ENCODE measurements around the gene PLCG2.
"Not testable (repeated sequence)": the region's sequence is repeated elsewhere in the genome, so short reads cannot be mapped to it uniquely, and the experiment has no call there.

PLCG2 gene

DNA sequence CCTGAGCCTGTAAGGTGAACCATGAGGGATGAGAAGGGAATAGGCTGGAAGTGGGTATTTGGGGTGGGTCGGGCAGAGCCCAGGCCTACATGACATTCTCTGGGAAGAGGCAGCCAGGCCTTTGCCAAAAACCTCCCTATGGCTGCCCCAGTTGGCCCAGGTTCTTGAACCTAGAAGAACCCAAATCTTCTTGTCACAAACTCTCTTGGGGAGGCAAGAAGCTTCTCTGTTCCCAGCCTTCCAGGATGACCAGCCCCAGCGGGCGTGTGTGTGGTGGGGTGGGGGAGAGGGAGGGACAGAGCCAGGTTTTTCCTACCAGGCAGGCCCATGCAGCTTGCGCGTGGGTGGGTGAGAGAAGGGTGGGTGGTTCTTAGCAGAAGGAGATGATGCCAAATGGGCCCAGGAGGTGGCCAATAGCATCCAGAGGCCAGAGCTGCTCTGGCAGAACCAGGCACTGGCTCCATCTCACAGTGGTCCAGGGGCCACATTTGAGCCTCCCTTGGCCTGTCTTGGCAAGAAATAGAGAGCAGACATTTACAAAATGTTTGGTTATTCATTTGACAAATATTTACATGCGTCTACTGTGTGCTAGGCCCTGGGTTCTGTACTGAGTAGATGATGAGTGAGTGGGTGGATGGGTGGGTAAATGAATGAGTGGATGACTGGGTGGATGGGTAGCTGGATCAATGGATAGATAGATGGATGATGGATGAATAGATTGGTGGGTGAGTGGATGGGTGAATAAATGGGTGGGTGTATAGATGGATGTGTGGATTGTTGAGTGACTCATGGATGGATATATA, 44.3 kb upstream of the PLCG2 start:
- TF ChIP-seq, protein P1, sequence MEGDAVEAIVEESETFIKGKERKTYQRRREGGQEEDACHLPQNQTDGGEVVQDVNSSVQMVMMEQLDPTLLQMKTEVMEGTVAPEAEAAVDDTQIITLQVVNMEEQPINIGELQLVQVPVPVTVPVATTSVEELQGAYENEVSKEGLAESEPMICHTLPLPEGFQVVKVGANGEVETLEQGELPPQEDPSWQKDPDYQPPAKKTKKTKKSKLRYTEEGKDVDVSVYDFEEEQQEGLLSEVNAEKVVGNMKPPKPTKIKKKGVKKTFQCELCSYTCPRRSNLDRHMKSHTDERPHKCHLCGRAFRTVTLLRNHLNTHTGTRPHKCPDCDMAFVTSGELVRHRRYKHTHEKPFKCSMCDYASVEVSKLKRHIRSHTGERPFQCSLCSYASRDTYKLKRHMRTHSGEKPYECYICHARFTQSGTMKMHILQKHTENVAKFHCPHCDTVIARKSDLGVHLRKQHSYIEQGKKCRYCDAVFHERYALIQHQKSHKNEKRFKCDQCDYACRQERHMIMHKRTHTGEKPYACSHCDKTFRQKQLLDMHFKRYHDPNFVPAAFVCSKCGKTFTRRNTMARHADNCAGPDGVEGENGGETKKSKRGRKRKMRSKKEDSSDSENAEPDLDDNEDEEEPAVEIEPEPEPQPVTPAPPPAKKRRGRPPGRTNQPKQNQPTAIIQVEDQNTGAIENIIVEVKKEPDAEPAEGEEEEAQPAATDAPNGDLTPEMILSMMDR (IDR thresholded peaks at IDR 0.05; ENCODE audit: extremely low read depth, missing control alignments), result no peak
- no peak for DNase-seq (ENCODE audit: low spot score)

DNA sequence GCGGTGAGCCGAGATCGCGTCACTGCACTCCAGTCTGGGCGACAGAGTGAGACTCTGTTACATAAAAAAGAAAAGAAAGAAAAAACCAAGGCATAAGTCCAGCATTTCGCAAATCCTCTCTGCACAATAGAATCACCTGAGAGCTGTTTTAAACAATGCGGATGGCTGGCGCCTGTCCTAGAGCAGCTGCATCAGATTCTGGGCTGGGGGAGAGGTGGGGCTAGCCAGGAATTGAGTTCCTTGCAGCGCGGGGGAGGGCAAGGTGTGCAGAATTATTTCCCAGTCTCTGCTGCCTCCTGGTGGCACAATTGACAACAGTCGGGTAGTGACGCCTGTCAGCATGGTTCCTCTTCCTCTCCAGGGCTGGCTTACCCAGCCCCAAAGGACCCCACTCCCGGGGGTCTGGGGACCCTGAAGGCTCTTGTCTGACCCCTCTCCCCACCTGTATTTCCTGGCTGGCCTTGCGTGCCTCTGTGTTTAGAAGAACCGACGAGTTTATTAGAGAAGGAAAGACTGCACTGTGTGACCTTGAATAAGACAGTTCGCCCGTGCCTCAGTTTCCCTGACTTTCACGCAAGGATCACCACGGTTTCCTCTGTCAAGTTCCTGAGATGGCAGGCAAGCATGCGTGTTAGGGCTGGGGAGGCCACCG, 41.1 kb upstream of the PLCG2 start:
- DNase-seq (ENCODE audit: low spot score), result peak; percentile 84
- TF ChIP-seq, protein P1 (IDR thresholded peaks at IDR 0.05; ENCODE audit: extremely low read depth, missing control alignments), result peak; percentile 82

DNA sequence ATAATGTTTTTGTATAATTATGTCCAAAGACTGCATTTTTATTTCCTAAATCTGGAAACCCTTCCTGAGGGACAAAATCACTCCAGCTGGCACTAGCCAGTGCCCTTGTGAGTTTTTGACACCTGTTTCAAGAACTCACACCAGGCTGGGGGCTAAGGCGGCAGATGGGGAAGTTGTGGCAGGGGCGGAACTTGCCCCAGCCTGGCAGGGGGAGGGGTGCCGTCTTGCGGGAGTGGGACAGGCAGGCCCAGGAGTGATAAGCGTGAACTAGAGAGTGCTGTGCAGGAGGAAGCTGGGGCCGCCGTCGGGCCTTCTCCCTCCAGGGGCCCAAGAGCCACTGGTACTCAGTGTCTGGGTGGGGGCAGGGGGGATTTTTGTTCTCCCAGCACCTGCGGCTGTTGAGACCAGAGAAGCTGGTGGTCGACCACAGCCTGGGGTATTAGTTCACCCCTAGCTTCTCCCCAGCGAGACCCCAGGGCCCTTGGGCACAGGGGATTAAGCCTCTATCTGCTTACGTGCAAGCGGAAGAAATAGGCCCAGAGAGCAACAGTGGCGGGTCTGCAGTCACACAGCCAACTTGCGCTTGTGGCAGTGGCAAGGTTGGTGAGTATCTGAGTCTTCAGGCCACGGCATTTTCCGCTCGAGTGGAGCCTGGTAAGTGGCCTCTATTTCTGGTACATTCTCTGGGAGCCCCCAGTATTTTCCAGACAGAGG, 40.2 kb upstream of the PLCG2 start:
- TF ChIP-seq, protein P1 (IDR thresholded peaks at IDR 0.05; ENCODE audit: extremely low read depth, missing control alignments), result no peak
- DNase-seq (ENCODE audit: low spot score), result no peak

DNA sequence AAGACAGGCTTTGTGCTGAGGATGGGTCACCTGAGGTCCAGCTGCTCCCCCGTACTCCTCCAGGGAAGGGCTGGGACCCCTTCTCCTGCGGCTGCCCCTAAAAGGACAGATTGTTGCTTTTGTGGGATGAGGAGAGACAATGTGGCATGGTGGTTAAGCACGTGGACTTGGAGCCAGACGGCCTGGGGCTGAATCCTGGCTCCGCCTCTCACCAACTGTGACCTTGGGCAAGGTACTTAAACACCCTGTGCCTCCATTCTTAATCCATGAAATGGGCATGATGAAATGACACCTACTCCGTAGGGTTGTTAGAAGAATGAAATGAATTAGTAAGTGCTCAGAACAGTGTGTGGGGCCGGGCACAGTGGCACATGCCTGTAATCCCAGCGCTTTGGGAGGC, 39.6 kb upstream of the PLCG2 start:
- DNase-seq (ENCODE audit: low spot score), result no peak
- TF ChIP-seq, protein P1 (IDR thresholded peaks at IDR 0.05; ENCODE audit: extremely low read depth, missing control alignments), result no peak

DNA sequence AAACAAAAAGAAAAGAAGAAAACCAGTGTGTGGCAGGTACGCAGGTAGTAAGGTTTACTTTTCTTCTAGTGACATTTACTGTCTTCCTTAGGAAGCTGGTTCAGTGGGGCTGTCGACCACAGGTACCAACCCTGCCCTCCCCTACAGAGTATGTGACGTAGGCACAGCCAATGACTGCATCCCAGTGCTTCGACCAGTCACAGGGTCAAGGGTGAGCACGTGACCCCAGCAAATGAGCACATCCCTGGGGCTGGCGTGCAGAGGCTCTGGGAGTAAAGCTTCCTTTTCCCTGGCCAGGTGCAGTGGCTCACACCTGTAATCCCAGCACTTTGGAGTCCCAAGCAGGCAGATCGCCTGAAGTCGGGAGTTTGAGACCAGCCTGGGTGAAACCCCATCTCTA, 38.9 kb upstream of the PLCG2 start:
- TF ChIP-seq, protein P1 (IDR thresholded peaks at IDR 0.05; ENCODE audit: extremely low read depth, missing control alignments), result no peak
- DNase-seq (ENCODE audit: low spot score), result peak; percentile 76

DNA sequence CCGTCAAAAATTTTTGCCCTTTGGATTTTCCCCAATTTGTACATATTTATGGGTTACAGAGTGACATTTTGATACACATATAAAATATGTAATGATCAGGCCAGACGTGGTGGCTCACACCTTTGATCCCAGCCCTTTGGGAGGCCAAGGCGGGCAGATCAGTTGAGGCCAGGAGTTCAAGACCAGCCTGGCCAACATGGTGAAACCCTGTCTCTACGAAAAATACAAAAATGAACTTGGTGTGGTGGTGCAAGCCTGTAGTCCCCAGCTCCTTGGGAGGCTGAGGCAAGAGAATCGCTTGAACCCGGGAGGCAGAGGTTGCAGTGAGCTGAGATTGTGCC, 37.7 kb upstream of the PLCG2 start:
- not testable (repeated sequence) for DNase-seq (ENCODE audit: low spot score)

DNA sequence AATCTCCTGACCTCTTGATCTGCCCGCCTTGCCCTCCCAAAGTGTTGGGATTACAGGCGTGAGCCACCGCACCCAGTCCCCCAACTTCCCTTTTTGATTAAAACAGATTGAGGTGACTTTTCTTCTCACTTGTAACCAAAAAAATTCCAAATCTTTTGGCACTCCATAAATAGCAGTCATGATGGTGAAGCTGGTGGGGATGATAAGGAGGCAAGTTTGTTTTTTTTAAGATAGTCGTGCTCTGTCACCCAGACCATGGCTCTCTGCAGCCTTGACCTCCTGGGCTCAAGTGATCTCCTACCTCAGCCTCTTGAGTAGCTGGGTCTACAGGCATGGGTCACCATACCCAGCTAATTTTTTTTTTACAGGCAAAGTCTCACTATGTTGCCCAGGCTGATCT, 34.7 kb upstream of the PLCG2 start:
- DNase-seq (ENCODE audit: low spot score), result no peak
- TF ChIP-seq, protein P1 (IDR thresholded peaks at IDR 0.05; ENCODE audit: extremely low read depth, missing control alignments), result no peak
